Activated effector memory CD4-positive, alpha-beta T cell treated with anti-CD3 and anti-CD28 coated beads, Interleukin-2, amount 50 U/mL, for 16 hours (primary cell): ENCODE measurements around the gene SEMA4A.
A peak's percentile ranks its signal among the peaks of the same experiment; 100 is the strongest.
"Not testable (repeated sequence)": the region's sequence is repeated elsewhere in the genome, so short reads cannot be mapped to it uniquely, and the experiment has no call there.

Experiments
- DNase-seq: peaks from one replicate; pipeline ENCODE4 v3.0.0-alpha.2; 2020

Gene SEMA4A

DNA sequence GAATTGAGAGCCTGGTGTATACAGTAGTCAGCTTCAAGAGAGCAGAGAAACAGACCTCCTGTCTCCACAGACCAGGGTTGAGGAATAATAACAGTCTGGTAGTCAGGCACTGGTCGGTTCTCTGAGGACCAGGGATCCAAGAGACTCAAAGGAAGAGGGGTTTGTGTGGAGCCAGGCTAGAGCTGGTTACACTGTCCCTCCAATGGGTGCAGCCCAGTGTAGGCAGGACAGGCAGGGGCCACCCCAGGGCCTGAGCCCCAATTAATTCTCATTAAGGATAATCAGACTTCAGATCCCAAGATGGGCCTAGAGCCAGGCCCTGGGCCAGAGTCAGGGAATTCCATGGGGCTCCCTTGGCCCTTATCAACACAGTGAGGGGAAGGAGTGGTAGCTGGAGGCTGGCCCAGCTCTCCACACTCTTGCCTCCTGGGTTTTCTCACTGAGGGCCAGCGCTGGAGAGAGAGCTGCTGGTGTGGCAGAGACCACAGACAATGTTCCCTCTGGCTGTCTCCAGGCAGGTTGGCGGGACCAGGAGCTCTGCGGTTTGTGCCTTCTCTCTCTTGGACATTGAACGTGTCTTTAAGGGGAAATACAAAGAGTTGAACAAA is 9.1 kb downstream of the SEMA4A start:
- DNase-seq: no peak

DNA sequence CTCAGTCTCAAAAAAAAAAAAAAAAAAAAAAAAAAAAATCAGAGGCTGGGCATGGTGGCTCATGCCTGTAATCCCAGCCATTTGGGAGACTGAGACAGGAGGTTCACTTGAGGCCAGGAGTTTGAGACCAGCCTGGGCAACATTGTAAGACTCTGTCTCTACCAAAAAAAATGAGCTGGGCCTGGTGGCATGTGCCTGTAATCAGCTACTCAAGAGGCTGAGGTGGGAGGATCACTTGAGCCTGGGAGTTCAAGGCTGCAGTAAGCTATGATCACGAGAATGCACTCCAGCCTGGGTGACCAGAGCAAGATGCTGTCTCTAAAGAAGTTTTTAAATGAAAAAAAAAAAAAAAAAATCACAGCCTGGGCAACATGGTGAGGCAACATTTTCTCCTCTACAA is 10.3 kb downstream of the SEMA4A start:
- no peak for DNase-seq

DNA sequence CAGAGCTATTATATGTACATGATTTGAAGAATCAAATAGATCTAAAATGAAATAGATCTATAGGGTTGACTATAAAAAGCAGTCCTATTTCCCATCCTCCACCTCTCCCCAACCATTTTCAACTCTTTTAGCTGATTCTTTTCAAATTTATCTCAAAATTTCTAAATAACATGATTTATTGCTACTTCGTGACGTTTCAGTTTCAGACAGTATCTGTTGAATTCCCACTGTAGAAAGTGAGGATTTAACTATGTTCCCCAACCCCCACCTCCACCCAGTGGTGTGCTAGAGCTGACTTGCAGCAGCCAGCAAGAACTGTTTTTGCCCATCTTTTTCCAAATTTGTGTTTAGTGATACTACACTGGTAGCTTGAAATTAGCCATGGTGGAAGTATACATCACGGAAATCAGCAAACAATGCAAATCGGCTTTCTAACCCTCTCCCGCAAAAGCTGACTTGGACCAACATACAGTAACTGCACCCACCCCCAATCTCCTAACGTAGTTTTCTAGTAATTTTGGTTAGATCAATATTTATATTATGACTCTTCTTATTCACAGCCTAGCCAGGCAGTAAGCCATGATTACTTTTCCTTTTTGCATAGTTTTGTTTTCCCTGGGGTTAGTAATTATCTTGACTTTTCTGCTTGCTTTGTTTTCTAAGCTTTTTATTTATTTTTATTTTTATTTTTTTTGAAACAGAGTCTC is 10.9 kb downstream of the SEMA4A start:
- DNase-seq: no peak

DNA sequence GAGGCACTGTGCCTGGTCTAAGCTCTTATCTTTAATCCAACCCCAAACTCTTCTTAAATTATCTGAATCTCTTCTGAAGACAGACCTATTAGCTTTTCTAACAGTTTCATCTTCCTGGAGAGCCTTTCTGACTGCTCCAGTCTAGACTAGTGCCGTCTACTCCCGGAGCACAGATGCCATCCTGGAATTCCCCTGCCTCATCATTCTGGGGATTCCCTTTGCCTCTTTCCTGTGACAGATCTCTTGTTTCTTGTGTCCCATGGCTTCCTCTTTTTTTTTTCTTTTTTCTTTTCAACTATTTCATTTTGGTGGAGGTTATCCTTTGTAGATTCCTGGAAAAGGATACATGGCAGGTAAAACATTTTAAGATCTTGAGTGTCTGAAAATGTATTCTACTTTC is 11.7 kb downstream of the SEMA4A start:
- no peak for DNase-seq

DNA sequence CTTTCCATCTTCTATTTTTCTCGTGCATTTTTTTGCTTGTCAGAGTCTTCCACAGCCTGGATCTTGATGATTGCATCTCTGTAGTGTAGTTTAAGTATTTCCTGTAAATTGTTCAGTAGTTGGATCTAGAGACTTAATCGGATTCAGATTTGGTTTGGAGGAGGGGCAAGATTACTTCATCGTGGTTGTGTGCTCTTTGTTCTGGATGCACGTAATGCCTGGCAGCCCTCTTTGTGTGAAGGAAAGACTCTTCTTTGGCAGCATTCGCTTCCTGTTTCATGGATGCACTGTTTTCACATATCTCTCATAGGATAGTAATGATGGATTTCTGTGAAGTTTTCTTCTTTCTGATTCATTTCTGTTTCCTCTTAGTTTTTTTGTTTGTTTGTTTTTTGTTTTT is 14.2 kb downstream of the SEMA4A start:
- DNase-seq: no peak

DNA sequence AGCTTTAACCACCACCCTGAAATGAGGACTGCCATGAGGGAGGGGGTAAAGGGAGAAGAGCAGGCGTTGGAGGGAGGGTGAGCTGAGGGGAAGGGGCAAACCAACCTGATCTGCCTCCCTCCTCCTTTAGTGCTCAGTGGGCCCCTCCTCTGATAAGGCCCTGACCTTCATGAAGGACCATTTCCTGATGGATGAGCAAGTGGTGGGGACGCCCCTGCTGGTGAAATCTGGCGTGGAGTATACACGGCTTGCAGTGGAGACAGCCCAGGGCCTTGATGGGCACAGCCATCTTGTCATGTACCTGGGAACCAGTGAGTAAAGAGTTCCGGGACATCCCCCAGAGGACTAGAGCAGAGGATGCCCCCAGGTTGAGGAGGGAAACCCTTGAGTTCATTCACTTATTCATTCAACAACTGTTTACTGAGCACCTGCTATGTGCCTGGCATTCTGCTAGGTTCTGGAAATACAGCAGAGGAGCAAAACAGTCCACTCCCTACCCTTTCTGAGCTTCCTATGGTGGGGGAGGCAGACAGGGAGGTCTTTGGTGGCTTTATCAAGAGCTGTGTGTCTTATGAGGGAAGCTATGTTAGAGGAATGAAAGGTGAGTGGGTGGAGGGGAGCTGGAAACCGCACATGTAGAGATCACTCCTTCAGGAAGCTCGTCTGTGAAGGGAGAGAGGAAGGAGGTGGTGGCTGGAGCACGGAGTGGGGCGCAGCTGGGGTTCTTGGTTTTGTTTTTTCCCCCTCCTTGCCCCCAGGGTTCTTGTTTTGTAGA is 19.5 kb downstream of the SEMA4A start:
- no peak for DNase-seq

DNA sequence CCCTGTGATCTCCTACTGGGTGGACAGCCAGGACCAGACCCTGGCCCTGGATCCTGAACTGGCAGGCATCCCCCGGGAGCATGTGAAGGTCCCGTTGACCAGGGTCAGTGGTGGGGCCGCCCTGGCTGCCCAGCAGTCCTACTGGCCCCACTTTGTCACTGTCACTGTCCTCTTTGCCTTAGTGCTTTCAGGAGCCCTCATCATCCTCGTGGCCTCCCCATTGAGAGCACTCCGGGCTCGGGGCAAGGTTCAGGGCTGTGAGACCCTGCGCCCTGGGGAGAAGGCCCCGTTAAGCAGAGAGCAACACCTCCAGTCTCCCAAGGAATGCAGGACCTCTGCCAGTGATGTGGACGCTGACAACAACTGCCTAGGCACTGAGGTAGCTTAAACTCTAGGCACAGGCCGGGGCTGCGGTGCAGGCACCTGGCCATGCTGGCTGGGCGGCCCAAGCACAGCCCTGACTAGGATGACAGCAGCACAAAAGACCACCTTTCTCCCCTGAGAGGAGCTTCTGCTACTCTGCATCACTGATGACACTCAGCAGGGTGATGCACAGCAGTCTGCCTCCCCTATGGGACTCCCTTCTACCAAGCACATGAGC is 23.3 kb downstream of the SEMA4A start:
- no peak for DNase-seq

DNA sequence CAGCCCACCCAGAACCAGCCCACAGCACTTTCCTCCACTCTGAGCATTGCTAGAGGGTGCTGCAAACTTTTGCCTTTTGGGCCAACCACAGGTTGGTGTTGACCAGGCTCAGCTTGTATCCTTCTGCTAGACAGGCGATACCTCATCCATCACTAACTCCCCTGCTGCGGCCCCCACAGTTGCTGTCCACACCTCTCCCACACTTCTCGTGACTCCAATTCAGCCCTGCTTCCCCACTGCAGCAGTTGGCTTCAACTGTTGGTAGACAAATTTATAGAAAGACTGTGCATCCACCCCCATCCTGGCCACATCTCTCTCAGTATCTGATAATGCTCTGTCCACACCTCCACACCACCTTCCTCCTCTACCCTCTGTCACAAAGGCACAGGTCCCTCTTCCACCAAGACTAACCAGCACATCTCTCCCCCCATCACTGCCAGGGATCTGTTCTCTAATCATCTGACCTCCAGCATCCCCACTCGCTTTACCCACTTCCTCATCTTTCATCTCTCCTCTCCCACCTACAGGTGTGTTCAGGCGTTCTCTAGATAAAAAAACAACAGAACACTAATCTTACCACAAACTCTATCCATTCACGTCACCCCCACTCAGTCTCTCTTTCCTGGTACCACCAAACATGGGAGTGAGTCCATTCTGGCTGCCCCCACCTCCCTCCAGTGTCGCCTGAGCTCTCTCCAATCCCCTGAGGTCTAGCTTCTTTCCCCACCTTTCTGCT is 24.7 kb downstream of the SEMA4A start:
- no peak for DNase-seq

DNA sequence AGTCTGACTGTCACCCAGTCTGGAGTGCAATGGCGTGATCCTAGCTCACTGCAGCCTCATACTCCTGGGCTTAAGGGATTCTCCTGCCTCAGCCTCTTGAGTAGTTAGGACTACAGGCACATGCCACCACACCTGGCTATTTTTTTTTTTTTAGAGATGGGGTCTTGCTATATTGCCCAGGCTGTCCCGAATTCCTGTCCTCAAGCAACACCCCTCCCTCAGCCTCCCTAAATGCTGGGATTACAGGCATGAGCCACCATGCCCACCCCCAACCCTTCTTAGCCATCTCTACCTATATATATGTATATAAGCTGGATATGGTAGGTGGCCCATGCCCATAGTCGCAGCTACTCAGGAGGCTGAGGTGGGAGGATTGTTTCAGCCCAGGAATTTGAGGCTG is 27.1 kb downstream of the SEMA4A start:
- DNase-seq: no peak

DNA sequence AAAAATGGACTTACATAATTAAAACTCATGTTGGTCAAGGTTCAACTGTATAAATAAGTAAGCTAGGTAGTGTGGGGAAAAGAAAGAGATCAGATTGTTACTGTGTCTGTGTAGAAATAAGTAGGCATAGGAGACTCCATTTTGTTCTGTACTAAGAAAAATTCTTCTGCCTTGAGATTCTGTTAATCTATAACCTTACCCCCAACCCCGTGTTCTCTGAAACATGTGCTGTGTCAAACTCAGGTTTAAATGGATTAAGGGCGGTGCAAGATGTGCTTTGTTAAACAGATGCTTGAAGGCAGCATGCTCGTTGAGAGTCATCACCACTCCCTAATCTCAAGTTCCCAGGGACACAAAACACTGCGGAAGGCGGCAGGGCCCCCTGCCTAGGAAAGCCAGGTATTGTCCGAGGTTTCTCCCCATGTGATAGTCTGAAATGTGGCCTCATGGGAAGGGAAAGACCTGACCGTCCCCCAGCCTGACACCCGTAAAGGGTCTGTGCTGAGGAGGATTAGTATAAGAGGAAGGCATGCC is 28.1 kb downstream of the SEMA4A start:
- not testable (repeated sequence) for DNase-seq

DNA sequence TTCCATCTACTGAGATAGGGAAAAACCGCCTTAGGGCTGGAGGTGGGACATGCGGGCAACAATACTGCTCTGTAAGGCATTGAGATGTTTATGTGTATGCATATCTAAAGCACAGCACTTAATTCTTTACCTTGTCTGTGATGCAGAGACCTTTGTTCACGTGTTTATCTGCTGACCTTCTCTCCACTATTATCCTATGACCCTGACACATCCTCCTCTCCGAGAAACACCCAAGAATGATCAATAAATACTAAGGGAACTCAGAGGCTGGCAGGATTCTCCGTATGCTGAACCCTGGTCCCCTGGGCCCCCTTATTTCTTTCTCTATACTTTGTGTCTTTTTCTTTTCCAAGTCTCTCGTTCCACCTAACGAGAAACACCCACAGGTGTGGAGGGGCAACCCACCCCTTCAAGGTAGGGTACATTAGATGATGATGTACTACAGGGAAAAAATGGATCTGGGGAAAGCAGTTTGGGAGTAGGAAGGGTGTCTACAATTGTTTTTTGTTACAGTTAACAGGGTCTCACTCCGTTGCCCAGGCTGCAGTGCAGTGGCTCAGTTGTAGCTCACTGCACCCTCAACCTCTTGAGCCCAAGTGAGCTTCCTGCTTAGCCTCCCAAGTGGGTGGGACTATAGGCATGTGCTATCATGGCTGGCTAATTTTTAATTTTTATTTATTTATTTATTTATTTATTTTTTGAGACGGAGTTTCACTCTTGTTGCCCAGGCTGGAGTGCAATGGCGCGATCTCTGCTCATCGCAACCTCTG is 28.8 kb downstream of the SEMA4A start:
- not testable (repeated sequence) for DNase-seq

DNA sequence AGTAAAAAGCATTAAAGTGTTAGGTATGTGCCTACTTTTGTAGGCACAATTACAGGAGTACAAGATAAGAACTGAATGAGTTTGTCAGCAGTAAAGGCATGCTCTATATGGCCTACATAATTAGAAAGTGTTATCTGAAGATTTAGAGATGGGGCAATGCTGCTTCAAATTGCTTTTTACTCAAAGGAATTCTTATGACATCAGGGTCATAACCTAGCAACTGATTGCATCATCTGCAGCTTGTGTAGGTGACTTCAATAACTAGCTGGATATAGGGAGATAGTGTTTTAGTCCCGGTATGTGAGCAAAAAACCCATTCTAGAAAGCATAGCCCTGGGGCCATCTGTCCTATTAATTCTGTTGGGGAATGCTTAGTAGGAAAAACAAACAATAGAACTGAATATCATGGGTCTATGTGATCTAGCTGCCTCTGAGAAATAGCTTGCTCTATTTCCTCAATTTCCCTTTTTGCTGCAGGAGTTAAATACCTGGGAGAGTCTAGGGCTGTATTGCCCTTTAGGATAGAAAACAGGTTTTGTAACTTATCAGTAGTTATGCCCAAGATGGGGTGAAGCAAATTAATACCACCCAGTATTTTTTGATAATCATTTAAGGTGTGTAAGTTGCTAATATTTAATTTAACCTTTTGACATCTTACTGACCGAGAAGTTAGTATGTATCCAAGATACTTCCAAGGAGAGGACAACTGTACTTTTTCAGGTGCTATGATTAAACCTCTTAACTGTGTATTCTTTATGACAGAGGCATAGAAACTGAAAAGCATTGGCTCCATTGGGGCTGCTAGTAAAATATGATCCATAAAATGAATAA is 33.2 kb downstream of the SEMA4A start:
- not testable (repeated sequence) for DNase-seq

DNA sequence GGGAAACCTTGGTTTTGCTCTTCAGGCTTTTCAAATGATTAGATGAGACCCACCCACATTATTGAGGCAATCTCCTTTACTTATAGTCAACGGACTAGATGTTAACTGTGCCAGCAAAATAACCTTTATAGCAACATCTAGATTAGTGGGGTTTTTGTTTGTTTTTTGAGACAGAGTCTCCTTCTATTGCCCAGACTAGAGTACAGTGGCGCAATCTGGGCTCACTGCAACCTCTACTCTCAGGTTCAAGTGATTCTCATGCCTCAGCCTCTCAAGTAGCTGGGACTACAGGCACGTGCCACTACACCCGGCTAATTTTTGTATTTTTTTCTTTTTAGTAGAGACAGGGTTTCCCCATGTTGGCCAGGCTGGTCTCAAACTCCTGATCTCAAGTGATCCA is 36.9 kb downstream of the SEMA4A start:
- DNase-seq: not testable (repeated sequence)

DNA sequence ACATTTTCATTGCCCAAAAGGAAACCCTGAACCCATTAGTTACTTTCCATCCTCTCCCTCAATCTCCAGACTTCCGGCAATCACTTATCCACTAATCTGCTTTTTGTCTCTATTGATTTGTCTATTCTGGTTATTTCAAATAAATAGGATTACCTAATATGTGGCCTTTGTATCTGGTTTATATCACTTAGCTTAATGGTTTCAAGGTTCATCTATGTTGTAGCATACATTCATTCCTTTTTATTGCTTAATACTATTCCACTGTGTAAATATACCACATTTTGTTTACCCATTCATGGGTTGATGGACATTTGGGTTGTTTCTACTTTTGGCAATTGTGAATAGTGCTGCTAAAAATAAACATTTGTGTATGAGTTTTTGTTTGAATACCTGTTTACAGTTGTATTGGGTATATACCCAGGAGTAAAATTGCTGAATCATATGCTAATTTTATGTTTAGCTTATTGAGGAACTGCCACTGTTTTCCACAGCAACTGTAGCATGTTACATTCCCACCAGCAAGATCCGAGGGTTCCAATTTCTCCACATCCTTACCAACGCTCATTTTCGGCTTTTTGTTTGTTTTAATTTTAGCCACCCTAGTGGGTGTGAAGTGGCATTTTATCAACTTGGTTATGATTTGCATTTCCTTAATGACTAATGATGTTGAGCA is 38.0 kb downstream of the SEMA4A start:
- no peak for DNase-seq

DNA sequence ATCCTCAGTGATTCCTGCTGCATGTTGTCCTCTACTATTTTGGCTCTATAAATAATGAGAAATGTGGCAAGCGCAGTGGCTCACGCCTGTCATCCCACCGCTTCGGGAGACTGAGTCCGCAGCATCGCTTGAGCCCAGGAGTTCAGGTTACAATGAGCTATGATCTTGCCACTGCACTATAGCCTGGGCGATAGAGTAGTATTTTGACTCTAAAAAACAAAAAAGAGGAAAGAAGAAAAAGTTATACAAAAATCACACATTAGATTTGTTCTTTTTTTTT is 39.8 kb downstream of the SEMA4A start:
- DNase-seq: no peak

DNA sequence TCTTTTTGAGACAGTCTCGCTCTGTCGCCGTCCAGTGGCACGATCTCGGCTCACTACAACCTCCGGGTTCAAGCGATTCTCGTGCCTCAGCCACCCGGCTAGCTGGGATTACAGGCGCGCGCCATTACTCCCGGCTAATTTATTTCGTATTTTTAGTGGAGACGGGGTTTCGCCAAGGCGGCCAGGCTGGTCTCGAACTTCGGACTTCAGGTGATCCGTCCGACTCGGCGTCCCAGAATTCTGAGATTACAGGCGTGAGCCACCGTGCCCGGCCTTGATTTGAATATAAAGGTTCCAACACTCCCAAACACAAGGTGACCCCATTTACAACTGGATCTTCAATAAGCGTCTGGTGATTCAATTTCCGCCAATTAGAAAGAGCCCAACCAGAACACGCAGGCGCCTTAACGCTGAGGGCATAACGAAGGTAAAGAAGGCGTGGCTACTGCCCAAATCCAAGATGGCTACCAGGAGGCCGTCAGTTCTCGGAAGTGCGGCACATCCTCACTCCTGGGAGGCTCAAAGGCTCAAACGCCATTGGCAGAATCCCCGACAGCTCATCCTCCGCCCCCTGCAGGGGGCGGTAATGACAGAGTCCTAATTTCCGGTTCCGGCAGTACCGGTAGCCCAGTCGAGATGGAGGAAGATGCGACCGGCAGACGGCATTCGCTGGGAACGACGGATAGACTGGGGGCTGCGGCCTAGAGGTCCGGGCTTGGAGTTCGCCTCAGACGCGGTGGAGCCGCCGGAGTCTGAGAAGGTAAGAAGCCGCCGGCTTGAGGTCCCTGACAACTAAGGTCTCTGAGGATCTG is 40.3 kb downstream of the SEMA4A start, which contains the start of gene SLC25A44:
TSS of gene SLC25A44 (plus strand) at position 617 of the 812 bp plus-strand sequence. CDS start 5,744 bp downstream, outside the sequence.
- DNase-seq: peak; percentile 99

DNA sequence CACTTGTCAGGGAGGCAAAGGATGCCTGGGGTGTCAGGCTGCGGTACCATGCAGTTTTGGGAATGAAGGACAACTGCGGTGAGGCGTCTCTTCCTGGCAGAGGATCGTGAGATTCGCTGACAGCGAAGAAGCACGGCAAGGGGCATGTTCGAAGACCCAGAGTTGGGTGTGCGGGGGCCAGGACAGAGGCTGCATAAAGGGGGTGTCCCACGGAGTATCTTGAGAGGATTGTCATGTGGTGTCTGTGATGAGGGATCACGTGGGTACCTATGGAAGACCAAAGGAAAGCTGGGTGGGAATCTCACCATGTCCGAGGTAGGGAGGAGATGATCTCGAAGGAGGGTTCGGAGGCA is 40.9 kb downstream of the SEMA4A start:
- no peak for DNase-seq

DNA sequence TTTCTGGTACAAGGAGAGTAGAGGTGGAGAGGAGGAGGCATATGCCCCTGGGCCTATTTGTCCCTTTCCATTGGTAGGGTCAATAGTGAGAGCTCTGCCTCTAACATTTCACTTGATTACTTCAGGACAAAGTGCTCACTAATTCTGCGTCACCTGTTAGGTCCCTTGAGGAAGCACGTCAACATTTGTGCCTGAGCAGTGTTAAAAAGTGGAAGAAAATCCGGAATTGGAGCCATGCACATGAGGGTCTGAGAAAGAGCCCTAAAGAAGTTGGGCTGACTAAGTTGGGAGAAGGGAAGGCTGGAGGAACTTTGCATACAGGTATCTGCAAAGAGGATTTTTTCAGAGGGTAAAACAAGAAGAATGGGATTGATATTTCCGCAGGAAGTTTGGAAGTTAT is 42.5 kb downstream of the SEMA4A start:
- no peak for DNase-seq

DNA sequence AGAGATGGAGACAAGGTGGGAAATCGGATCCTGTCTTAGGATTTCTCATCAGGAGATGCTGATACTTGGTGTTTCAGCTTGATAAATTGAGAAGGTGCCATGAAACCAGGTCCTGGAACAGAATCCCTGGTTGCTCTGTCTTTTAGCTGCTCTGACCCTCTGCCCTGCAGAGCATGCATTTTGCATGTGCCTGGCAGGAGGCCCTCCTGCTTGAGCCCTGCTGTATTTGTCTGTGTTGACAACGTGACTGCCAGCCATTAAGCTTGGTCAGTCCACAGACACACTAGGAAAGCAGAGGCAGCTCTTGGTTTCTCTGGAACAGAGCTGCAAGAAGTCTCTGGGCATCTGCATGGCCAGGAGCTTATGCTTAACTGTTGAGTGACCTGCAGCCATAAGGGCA is 43.1 kb downstream of the SEMA4A start:
- no peak for DNase-seq
